HK-2 (cell line): Measurements from ENCODE around the gene PNMT.
"Not testable (repeated sequence)": the region's sequence is repeated elsewhere in the genome, so short reads cannot be mapped to it uniquely, and the experiment has no call there.

ENCODE experiments used
- DNase-seq: peaks from one replicate; pipeline ENCODE4 v3.0.0-alpha.2; 2018; ENCODE audit not compliant: unreplicated experiment

The PNMT gene

DNA sequence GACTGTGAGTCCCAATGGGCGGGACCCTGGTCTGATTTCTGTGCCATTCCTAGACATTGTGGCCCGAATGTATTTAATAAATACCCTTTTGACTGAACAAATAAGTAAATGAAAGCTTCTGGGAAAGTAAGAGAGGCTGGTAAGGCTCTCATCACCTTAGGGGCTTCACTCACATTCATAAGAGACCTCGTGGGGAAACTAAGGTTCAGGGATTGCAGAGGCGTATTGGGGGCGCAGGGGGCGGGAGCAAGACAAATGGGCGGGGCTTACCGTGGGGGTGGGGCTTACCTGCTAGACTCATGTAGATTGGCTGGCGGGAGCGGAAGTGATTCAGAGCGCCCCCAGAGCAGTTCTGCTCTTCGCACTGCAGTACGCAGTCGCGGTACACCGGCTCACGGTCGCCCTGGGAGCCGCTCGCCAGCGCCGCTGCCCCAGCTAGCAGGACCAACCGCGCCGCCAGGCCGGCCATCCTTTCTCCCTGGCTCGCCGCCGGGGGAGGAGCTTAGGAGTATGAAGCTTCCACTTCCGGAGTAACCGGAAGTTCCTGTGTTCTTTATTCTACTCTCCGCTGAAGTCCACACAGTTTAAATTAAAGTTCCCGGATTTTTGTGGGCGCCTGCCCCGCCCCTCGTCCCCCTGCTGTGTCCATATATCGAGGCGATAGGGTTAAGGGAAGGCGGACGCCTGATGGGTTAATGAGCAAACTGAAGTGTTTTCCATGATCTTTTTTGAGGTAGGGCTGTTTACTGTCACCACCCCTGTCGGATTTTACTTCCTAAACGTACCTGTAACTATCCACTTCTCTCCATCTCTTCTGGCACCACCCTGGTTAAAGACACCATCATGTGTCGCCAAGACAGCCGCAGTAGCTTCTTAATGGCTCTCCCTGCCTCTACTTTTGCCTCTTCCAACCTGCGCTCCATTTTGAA, 19.6 kb downstream of the PNMT start, which contains the start of gene PGAP3:
TSS of gene PGAP3 (minus strand) at position 512 of the 929 bp plus-strand sequence. CDS start at position 469, 43 bp downstream.
- peak; percentile 89 for DNase-seq

DNA sequence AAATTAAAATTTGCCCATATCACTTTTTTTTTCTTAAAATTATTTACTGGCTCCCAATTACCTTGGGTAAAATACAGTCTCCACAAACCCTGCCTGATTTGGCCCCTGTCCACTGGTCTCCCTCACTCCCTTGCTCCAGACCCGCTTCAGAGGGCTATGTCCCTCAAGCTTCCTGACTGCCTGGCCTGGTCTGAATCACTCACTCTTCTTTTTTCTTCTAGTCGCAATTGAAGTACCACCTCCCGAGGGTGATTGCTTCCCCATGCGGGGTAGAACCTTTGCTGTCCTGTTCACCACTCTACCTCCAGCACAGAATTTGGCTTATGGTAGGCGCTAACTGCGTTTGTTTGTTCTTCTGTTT, 20.2 kb downstream of the PNMT start:
- DNase-seq = no peak

DNA sequence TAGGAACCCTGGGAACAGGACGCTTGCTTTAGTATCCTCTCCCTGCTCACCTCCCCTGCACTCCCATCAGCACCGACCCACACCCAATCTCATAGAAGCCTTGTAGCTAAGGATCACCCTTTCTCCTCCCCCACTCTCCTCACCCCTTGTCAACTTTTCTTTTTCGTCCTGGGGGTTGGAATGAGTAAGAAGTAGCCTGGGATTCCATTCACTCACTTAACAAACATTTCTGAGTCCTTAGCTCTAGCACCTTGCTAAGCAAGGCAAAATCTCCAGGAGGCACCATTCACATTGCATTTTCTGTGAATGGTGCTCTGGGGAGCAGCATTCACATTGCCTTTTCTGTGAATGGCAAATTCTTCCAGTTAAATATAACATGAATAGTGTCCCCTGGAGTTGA, 20.7 kb downstream of the PNMT start:
- no peak for DNase-seq

DNA sequence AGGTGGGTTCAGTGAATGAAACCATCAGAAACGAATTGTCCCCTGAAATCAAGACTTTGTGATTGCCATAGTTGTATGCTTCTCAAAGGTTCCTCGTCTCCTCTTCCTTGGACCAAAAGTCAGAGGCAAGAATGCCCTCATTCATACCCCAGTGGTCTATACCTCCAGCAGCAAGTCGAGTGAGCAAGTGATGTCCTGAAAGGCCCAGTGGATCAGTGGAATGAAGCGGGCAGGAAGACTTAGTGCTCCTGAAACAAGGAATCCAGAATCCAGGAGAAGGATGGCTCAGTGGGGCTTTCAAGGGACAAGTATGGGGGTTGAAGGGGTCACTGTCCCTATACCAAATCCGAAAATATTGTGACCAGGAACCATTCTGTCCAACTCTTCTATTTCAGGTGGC, 26.3 kb downstream of the PNMT start:
- no peak for DNase-seq

DNA sequence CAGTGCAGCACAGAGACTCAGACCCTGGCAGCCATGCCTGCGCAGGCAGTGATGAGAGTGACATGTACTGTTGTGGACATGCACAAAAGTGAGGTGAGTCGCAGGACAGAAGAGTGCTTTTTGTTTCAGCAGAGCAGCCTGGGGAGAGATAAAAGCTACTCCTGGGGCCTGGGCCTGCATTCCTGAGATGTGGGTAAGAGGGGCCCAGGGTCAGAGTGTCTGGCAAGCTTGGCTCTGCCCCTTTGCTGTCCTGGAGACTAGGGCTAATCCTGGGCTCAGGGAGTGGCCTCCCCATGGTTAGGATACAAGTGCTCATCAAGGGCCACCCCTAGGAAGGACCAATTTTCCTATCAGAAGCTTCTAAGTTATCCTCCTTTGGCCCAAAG, 26.8 kb downstream of the PNMT start:
- DNase-seq = peak; percentile 47

DNA sequence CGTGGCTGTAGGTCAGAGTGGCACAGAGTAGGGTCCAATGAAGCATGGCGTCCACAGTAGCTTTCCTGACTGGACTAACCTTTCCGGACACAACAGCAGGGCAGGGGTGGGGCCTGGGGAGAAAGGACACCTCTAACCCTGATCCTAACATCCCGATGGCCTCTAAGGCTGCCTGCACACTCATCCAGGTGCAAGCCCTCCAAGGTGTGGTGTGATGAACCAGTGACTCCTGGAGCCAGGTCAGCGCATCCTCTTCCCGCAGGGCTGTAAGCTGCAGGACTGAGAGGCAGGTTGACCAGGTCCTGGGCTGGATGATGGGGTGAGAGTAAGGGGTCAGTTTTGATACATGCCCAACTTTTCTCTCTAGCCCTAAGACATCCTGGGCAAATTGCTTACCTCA, 28.5 kb downstream of the PNMT start:
- no peak for DNase-seq

DNA sequence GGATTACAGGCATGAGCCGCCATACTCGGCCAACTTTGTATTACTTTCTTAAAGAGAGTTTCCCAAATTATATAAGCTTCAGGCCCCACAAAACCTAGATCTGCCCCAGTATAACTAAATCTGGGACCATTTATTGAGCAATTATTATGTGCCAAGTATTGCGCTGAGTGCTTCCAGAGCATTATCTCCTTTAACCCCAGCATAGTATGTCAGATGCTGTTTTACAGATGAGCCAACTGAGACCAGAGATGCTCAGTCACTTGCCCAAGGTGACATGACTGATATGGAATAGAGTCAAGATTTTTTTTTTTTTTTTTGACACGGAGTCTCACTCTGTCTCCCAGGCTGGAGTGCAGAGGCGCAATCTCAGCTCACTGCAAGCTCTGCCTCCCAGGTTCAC, 29.7 kb downstream of the PNMT start:
- DNase-seq = no peak

DNA sequence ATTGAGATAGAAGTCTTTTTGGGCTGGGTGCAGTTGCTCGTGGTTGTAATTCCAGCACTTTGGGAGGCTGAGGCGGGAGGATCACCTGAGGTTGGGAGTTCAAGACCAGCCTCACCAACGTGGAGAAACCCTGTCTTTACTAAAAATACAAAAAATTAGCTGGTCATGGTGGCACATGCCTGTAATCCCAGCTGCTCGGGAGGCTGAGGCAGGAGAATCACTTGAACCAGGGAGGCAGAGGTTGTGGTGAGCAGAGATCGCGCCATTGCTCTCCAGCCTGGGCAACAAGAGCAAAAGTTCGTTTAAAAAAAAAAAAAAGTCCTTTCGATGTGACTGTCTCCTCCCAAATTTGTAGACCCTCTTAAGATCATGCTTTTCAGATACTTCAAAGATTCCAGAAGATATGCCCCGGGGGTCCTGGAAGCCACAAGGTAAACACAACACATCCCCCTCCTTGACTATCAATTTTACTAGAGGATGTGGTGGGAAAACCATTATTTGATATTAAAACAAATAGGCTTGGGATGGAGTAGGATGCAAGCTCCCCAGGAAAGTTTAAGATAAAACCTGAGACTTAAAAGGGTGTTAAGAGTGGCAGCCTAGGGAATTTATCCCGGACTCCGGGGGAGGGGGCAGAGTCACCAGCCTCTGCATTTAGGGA, 31.0 kb downstream of the PNMT start:
- DNase-seq = not testable (repeated sequence)

DNA sequence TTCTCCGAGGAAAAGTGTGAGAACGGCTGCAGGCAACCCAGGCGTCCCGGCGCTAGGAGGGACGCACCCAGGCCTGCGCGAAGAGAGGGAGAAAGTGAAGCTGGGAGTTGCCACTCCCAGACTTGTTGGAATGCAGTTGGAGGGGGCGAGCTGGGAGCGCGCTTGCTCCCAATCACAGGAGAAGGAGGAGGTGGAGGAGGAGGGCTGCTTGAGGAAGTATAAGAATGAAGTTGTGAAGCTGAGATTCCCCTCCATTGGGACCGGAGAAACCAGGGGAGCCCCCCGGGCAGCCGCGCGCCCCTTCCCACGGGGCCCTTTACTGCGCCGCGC, 31.5 kb downstream of the PNMT start, which contains the start of gene ERBB2:
TSS of gene ERBB2 (plus strand) at position 247 of the 330 bp plus-strand sequence. CDS start 175 bp downstream, outside the sequence.
- peak; percentile 72 for DNase-seq

DNA sequence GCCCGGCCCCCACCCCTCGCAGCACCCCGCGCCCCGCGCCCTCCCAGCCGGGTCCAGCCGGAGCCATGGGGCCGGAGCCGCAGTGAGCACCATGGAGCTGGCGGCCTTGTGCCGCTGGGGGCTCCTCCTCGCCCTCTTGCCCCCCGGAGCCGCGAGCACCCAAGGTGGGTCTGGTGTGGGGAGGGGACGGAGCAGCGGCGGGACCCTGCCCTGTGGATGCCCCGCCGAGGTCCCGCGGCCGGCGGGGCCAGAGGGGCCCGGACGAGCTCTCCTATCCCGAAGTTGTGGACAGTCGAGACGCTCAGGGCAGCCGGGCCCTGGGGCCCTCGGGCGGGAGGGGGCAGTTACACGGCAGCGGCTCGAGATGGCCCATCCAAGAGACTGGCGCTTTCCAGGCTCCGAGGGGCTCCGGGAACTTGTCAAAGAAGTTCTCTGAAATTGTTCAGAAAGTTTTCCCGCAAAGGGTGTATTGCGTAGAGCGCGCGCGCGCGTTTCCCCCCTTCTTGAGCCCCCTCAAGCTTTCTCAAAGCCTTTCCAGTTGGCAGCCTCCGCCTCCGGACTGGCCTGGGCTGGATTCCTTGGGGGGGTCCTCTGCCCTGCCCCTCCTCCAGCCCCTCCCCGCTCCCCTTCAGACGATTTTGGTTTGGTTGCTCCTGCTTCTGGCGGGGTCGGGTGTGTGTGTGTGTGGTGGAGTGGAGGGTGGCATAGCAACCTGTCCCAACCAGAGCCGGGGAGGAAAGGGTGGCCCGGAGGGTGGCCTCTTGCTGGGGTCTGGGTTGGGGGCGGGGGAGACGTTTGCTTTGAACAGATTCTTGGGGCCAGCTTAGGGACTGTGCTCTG, 32.1 kb downstream of the PNMT start:
- peak; percentile 35 for DNase-seq

DNA sequence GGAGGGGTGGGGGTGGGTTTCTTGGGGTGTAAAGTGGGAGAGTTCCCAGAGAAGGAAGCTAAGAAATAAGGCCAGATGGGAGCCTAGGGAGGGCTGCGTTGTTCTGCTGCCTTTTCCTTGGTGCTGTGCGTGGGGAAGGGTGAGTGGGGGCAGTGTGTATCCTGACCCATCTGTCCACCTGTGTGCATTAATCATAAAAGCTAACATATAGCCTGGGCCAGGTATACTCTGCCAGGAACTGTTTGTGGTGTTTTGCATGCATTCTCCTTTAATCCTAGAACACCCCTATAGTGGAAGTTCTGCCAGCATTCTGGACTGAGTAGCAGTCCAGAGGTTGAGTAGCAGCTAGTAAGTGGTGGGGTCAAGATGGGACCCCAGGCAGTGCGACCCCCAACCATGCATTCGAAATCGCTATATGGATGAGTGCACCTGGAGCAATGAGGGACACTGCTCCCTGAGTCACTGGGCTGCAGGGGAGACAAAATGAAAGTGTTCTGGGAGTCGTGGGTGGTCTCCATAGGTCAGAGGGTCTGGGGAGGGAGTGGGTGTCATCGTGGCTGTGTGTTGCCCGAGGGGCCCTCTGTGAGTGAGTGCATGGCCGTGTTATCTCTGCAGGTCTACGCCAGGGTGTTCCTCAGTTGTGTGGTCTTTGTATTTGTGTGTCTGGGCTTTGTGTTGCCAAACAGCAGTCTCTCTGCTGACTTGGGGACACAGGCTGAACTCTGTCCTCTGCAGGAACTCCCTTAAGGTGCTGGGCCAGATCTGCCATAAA, 32.9 kb downstream of the PNMT start:
- no peak for DNase-seq

DNA sequence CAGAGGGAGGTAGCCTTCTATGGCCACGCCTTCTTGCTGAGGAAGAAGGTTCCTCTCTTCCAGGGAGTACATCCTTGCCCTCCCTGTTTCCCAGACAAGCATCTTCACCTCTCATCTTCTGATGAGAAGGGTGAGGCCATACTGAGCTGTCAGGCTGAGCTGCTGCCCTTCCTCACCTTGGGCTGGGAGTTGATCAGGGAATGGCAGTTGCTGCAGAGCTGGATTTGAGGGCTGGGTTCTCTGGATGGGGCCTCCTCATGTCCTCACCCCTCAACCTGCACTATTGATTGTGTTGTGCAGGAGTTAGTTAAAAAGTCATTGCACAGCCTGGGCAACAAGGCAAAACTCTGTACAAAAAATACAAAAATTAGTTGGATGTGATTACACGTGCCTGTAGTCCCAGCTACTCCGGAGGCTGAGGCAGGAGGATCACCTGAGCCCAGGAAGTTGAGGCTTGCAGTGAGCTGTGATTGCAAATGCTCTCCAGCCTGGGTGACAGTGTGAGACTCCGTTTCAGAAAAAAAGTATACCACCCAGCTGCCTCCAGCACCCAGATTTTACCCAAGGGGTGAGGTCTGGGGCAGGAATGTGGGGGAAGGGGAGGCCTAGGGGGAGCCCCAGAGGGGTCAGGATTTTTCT, 33.6 kb downstream of the PNMT start:
- DNase-seq = no peak

DNA sequence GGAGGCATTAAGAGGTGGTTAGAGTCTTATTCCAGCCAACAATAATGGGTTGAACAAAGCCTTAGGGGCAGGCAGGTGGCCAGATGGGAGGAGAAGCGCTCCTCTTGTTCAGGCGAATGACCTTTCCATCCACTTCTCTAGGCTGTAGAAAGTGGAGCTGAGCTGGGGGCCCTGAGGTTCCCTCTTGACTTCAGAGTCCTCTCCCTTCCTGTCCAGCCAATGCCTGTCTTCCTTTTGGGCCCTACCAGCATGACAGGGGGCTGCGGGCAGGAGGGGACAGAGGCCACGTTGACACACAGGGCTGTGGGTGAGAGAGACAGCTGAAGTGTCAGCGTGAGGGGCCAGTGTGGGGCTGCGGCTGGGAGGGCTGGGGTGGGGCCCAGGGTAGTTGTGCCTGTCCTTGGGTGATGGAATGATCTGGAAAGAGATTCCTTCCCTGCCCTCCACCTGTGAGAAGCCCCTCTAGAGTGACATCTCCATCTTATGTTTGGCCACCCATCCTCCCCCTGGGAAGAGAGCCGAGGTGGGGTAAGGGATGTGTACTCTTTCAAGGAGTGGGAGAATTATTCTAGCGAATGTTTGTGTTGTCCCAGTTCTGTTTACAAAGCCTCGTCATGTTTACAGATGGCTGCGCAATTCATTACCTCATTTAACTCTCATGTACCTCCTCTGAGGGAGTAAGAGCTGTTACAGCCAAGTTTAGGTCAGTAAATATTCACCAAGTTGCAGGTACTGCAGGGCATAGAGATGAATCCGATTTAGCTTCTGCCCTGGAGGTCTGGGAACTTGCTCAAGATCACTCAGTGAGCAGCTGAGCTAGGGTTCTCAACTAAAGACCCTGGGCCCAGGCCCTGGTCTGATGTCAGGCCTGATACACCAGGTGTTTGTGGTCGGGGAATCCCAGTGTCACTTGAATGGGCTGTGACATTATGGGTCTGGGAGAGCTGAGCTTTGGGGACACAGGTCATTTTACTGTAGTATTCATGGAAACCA, 34.9 kb downstream of the PNMT start:
- DNase-seq = no peak

DNA sequence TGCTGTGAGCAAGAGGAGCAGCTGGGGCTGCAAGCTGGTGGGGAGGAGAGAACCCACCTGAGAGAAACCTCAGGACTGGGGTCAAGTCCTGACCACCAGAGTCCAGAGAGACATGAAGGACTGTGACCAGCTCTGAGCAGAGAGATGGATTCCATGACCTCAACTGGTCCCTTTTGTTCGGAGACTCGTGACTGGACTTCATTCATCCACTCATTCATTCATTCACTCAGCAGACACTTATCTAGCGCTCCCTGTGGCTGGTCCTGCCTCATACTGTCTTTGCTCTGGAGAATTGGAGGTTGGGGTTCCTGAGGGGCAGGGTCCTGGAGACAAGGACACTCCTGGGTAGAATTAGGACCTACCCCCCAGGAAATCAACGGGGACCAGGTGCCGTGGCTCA, 35.7 kb downstream of the PNMT start:
- no peak for DNase-seq

DNA sequence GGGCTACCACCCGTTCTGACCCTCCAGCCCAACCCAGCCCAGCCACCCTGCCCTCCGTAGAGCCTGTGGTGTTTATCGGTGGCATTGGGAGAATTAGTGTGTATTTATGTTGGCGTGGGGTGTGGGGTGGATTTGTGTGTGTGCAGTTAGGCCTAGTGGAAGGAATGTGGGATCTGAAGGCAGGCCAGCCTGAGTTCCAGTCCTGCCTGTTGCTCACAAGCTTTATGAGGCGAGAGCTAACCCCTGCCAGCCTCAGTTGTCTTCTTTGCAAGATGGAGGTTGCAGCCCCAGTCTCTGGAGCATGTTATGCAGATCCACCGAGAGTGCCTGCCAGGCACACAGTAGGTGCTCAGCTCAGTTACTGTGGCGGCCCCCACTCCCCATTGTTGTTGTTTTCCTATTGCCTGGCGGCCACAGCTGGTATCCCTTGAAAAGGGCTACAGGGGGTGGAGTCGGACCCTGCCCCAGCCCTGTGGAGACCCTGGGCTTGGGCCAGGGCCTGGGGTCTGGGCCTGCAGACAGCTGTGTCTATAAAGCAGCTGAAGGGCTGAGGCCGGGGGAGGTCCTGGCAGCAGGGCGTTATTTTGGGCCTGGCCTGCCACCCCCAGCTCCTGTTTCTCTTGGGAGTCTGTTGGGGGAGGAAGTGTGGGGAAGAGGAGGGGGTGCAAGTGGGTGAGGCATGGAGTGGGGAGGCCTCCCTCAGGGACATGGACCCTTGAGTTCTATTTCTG, 36.7 kb downstream of the PNMT start:
- no peak for DNase-seq

DNA sequence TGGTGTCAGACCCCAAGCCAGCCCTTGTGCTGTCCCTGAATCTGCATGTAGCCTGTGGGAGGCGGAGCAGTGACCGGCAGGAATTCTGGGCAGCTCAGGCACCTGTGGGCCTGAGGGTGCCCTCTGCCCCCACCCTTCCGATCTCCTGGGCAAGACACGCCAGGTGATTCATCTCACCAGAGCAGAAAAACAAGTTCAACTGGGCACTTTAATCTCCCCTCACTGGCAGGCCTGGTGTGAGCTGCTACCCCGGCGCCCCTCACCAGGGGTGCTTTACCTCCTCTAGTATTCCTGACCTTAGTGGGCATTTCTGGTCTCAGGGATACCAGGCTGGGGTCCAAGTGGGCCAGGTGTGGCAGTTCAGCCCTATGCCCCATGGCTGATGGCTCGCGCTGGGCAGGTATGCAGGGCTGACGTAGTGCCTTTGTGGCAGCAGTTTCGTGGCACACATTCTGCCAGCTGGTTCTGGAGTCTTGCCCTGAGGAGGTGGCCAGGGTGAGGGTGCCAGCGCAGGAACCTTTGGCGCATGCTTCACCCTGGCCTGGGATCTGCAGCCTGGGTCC, 37.6 kb downstream of the PNMT start:
- DNase-seq = no peak

DNA sequence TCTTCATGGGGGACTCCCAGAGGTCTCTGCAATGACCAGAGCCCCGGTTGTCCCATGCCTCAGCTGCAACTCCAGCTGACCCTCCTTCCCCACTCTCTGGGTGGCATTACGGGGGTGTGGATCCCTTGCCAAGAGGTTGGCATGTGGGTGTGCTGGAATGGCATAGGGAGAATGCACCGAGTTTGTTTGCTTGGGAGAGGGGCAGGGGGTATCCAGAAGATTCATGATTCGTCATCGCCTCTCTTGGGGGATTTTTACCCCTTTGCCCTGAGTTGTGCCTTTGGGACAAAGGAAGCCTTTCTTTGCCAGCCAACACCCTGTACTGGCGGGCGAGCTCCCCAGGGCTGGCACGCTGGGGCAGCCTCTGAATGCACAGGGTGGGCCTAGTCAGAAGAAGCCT, 38.1 kb downstream of the PNMT start:
- no peak for DNase-seq

DNA sequence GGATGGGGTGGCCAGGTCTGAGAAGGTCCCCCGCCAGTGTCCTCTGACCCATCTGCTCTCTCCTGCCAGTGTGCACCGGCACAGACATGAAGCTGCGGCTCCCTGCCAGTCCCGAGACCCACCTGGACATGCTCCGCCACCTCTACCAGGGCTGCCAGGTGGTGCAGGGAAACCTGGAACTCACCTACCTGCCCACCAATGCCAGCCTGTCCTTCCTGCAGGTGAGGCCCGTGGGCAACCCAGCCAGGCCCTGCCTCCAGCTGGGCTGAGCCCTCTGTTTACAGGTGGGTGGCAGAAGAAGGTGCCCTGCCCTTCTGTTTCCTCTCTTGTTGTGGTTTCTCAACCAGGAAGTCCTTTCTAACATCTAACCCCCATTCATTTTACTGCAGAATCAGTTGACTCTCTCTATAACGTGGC, 38.7 kb downstream of the PNMT start:
- DNase-seq = no peak
